ENCODE measurements around the gene CTNND2.

CTNND2 gene

GRCh38 chr5:11062397-11062796 is 841.8 kb downstream of the CTNND2 start:
- FAIRE-seq: no peak

- no peak for FAIRE-seq
Measured at GRCh38 chr5:11056560-11056959, 847.7 kb downstream of the CTNND2 start.

- FAIRE-seq: no peak
Measured at GRCh38 chr5:11054014-11054413, 850.2 kb downstream of the CTNND2 start.

GRCh38 chr5:11052871-11053270 is 851.4 kb downstream of the CTNND2 start:
- no peak for FAIRE-seq

GRCh38 chr5:11050596-11051304 is 853.5 kb downstream of the CTNND2 start:
- no peak for FAIRE-seq

- FAIRE-seq: no peak
Measured at GRCh38 chr5:11048760-11049159, 855.5 kb downstream of the CTNND2 start.

- no peak for FAIRE-seq
Measured at GRCh38 chr5:11047625-11048024, 856.6 kb downstream of the CTNND2 start.

- FAIRE-seq: no peak
Measured at GRCh38 chr5:11047030-11047429, 857.2 kb downstream of the CTNND2 start.

GRCh38 chr5:11046160-11046559 is 858.1 kb downstream of the CTNND2 start:
- no peak for FAIRE-seq

GRCh38 chr5:11045411-11045810 is 858.8 kb downstream of the CTNND2 start:
- no peak for FAIRE-seq

GRCh38 chr5:11044581-11044980 is 859.7 kb downstream of the CTNND2 start:
- no peak for FAIRE-seq

GRCh38 chr5:11043881-11044280 is 860.4 kb downstream of the CTNND2 start:
- FAIRE-seq: no peak

- FAIRE-seq: no peak
Measured at GRCh38 chr5:11040345-11040744, 863.9 kb downstream of the CTNND2 start.

- FAIRE-seq: no peak
Measured at GRCh38 chr5:11038772-11039171, 865.5 kb downstream of the CTNND2 start.

- no peak for FAIRE-seq
Measured at GRCh38 chr5:11037941-11038340, 866.3 kb downstream of the CTNND2 start.

GRCh38 chr5:11037080-11037479 is 867.2 kb downstream of the CTNND2 start:
- FAIRE-seq: no peak

- no peak for FAIRE-seq
Measured at GRCh38 chr5:11030671-11031070, 873.6 kb downstream of the CTNND2 start.

GRCh38 chr5:11027660-11028059 is 876.6 kb downstream of the CTNND2 start:
- FAIRE-seq: no peak

- FAIRE-seq: no peak
Measured at GRCh38 chr5:11026543-11026942, 877.7 kb downstream of the CTNND2 start.

GRCh38 chr5:11023945-11024344 is 880.3 kb downstream of the CTNND2 start:
- no peak for FAIRE-seq

- no peak for FAIRE-seq
Measured at GRCh38 chr5:11013793-11014192, 890.5 kb downstream of the CTNND2 start.

GRCh38 chr5:11012295-11012694 is 892.0 kb downstream of the CTNND2 start:
- no peak for FAIRE-seq

GRCh38 chr5:11010429-11011210 is 893.6 kb downstream of the CTNND2 start:
- no peak for FAIRE-seq

- FAIRE-seq: no peak
Measured at GRCh38 chr5:11009576-11009975, 894.7 kb downstream of the CTNND2 start.

Data from endometrium (tissue), 2 donors.